HepG2 (cell line): ENCODE results near the gene FAM199X. TPM values are rescaled to one million over a fixed set of nuclear protein-coding genes. Genes with fewer than 3 reads are reported as not detected.

Experiments used
- ATF7-NPFF ChIP-seq: sonication (generic); formaldehyde crosslinking; IDR thresholded peaks from 2 replicates; pipeline ENCODE4 v1.8.1; 2023; ENCODE audit warnings: mild to moderate bottlenecking, low read depth, missing genetic modification reagents, moderate library complexity
- HOXA9 ChIP-seq: sonication (generic); formaldehyde crosslinking; IDR thresholded peaks from 2 replicates; pipeline ENCODE4 v1.8.1; 2022; ENCODE audit warnings: missing genetic modification reagents, mild to moderate bottlenecking, moderate library complexity, borderline replicate concordance
- PCBP2 ChIP-seq: fragments of 200-400 bp; formaldehyde crosslinking; optimal IDR thresholded peaks from 2 replicates; pipeline ENCODE3; 2018; ENCODE audit warnings: low read length, low read depth; ENCODE audit not compliant: poor library complexity, severe bottlenecking
- SP4 ChIP-seq: sonication (generic); formaldehyde crosslinking; IDR thresholded peaks from 2 replicates; pipeline ENCODE4 v1.8.1; 2023; ENCODE audit warnings: mild to moderate bottlenecking, missing genetic modification reagents
- TOE1 ChIP-seq: sonication (generic); formaldehyde crosslinking; IDR thresholded peaks from 2 replicates; pipeline ENCODE4 v1.4.0; 2020; ENCODE audit warnings: mild to moderate bottlenecking, missing genetic modification reagents
- ZFY ChIP-seq: sonication (generic); formaldehyde crosslinking; IDR thresholded peaks from 2 replicates; pipeline ENCODE4 v1.4.0; 2020; ENCODE audit warnings: missing genetic modification reagents
- ZNF207 ChIP-seq: fragments of 450-650 bp; IDR thresholded peaks from 2 replicates; pipeline ENCODE4 v1.6.1; 2016; ENCODE audit warnings: antibody characterized with exemption, borderline replicate concordance
- ZNF253 ChIP-seq: sonication (generic); formaldehyde crosslinking; IDR thresholded peaks from 2 replicates; pipeline ENCODE4 v1.8.0; 2022; ENCODE audit warnings: mild to moderate bottlenecking, missing genetic modification reagents, borderline replicate concordance
- ZNF530 ChIP-seq: sonication (generic); formaldehyde crosslinking; IDR thresholded peaks from 2 replicates; pipeline ENCODE4 v1.5.0; 2020; ENCODE audit warnings: low read depth, mild to moderate bottlenecking, missing genetic modification reagents
- ZNF781 ChIP-seq: sonication (generic); formaldehyde crosslinking; IDR thresholded peaks from 2 replicates; pipeline ENCODE4 v1.5.1; 2020; ENCODE audit warnings: borderline replicate concordance, mild to moderate bottlenecking, missing genetic modification reagents; ENCODE audit errors: not compliant biosample characterization
- polyA plus RNA-seq, 8 experiments: library from polyadenylated mRNA; depleted of rRNA in 3 of 8; stranded (reverse) in 7 of 8; unstranded in 1 of 8; fragments of >200 nt; fragmentation: Illumina TruSeq in 4 of 8; extraction: Trizol in 4 of 8; gene quantifications; 2 replicates each; pipeline versions ENCODE4 v1.2.1 to v1.2.3, GENCODE V29; 2011 to 2016; ENCODE audit warnings: low read depth in 4 of 8, missing spikeins in 1 of 8, mixed read lengths in 1 of 8; ENCODE audit not compliant: insufficient read depth in 1 of 8
- total RNA-seq, 5 experiments: library from RNA; depleted of rRNA; stranded (reverse); fragments of >200 nt; fragmentation: Illumina TruSeq; extraction: Trizol; gene quantifications; 2 replicates each; pipeline ENCODE4 v1.2.3, GENCODE V29; 2016; ENCODE audit warnings: low read depth in 1 of 5
- TF ChIP-seq, protein P1 (sequence below): sonication (generic); formaldehyde crosslinking; IDR thresholded peaks from 2 replicates; pipeline ENCODE4 v1.4.0; 2020; ENCODE audit warnings: mild to moderate bottlenecking, missing genetic modification reagents
- TF ChIP-seq, protein P2 (sequence below): sonication (generic); formaldehyde crosslinking; conservative IDR thresholded peaks from 2 replicates; pipeline ENCODE4 v1.4.0; 2020; ENCODE audit warnings: missing genetic modification reagents
- TF ChIP-seq, protein P3 (sequence below): sonication (generic); formaldehyde crosslinking; IDR thresholded peaks from 2 replicates; pipeline ENCODE4 v1.8.1; 2023; ENCODE audit warnings: mild to moderate bottlenecking, missing genetic modification reagents
- TF ChIP-seq, protein P4 (sequence below): IDR thresholded peaks from 2 replicates; pipeline ENCODE4 v1.6.1; 2016; ENCODE audit warnings: mild to moderate bottlenecking
- TF ChIP-seq, protein P5 (sequence below): sonication (generic); formaldehyde crosslinking; IDR thresholded peaks from 2 replicates; pipeline ENCODE4 v1.5.1; 2020; ENCODE audit warnings: missing genetic modification reagents, mild to moderate bottlenecking, borderline replicate concordance
- TF ChIP-seq, protein P6 (sequence below): IDR thresholded peaks from 2 replicates; pipeline ENCODE4 v1.6.1; 2016; ENCODE audit warnings: missing biosample characterization, missing genetic modification reagents, low read depth
- TF ChIP-seq, protein P7 (sequence below): IDR thresholded peaks from 2 replicates; pipeline ENCODE4 v1.6.1; 2016; ENCODE audit warnings: low read depth
- TF ChIP-seq, protein P8 (sequence below): sonication (generic); formaldehyde crosslinking; IDR thresholded peaks from 2 replicates; pipeline ENCODE4 v1.8.1; 2023; ENCODE audit warnings: mild to moderate bottlenecking, missing genetic modification reagents, borderline replicate concordance

FAM199X gene
- total and polyA plus RNA-seq, 2 of the 13 experiments (the other 11 are each of a cell fraction or from before 2014, with no cell fraction given) = 5.1 to 18.0 TPM

DNA sequence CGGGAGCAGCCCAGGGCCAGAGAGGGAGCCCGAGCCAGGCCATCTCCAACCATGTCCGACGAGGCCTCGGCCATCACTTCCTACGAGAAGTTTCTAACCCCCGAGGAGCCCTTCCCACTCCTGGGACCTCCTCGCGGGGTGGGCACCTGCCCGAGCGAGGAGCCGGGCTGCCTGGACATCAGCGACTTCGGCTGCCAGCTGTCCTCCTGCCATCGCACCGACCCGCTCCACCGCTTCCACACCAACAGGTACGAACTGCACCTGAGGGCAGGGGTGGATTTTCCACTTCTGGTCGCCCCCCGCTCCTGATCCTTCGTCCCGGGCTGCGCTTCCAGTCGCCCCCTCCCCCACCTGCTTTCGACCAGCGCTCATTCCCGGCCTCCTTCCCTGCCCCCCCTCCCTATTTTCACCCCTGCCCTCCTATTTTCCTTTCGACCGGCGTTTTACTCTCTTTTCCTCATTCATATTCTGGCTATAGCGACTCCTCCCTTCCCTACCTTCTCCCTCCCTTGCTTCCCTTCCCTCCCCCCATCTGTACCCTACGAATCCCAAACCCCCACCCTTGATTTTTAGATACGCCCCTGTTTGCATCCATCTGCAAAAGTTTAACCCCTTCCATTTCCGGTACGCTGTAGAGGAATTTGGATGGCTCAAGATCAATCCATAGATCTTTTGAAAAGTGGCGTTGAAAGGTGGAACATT lies 633 bp downstream of the FAM199X start (continued):
- TF ChIP-seq, protein P1, sequence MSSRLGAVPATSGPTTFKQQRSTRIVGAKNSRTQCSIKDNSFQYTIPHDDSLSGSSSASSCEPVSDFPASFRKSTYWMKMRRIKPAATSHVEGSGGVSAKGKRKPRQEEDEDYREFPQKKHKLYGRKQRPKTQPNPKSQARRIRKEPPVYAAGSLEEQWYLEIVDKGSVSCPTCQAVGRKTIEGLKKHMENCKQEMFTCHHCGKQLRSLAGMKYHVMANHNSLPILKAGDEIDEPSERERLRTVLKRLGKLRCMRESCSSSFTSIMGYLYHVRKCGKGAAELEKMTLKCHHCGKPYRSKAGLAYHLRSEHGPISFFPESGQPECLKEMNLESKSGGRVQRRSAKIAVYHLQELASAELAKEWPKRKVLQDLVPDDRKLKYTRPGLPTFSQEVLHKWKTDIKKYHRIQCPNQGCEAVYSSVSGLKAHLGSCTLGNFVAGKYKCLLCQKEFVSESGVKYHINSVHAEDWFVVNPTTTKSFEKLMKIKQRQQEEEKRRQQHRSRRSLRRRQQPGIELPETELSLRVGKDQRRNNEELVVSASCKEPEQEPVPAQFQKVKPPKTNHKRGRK (CRISPR knock-in tag) = no peak
- no peak for TF ChIP-seq HOXA9
- TF ChIP-seq ZNF530 (CRISPR knock-in tag) = no peak
- TF ChIP-seq ATF7-NPFF (CRISPR knock-in tag) = no peak
- TF ChIP-seq ZNF207 = no peak
- TF ChIP-seq PCBP2 = no peak
- no peak for TF ChIP-seq SP4 (CRISPR knock-in tag)
- TF ChIP-seq, protein P2, sequence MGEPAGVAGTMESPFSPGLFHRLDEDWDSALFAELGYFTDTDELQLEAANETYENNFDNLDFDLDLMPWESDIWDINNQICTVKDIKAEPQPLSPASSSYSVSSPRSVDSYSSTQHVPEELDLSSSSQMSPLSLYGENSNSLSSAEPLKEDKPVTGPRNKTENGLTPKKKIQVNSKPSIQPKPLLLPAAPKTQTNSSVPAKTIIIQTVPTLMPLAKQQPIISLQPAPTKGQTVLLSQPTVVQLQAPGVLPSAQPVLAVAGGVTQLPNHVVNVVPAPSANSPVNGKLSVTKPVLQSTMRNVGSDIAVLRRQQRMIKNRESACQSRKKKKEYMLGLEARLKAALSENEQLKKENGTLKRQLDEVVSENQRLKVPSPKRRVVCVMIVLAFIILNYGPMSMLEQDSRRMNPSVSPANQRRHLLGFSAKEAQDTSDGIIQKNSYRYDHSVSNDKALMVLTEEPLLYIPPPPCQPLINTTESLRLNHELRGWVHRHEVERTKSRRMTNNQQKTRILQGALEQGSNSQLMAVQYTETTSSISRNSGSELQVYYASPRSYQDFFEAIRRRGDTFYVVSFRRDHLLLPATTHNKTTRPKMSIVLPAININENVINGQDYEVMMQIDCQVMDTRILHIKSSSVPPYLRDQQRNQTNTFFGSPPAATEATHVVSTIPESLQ = no peak
- no peak for TF ChIP-seq TOE1 (CRISPR knock-in tag)
- TF ChIP-seq, protein P3, sequence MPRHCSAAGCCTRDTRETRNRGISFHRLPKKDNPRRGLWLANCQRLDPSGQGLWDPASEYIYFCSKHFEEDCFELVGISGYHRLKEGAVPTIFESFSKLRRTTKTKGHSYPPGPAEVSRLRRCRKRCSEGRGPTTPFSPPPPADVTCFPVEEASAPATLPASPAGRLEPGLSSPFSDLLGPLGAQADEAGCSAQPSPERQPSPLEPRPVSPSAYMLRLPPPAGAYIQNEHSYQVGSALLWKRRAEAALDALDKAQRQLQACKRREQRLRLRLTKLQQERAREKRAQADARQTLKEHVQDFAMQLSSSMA = no peak
- peak; percentile 21; the same call in 1 of the 2 replicates for TF ChIP-seq ZFY
- TF ChIP-seq ZNF781 (CRISPR knock-in tag) = no peak
- TF ChIP-seq, protein P4, sequence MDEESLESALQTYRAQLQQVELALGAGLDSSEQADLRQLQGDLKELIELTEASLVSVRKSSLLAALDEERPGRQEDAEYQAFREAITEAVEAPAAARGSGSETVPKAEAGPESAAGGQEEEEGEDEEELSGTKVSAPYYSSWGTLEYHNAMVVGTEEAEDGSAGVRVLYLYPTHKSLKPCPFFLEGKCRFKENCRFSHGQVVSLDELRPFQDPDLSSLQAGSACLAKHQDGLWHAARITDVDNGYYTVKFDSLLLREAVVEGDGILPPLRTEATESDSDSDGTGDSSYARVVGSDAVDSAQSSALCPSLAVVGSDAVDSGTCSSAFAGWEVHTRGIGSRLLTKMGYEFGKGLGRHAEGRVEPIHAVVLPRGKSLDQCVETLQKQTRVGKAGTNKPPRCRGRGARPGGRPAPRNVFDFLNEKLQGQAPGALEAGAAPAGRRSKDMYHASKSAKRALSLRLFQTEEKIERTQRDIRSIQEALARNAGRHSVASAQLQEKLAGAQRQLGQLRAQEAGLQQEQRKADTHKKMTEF (CRISPR knock-in tag) = no peak
- TF ChIP-seq, protein P5, sequence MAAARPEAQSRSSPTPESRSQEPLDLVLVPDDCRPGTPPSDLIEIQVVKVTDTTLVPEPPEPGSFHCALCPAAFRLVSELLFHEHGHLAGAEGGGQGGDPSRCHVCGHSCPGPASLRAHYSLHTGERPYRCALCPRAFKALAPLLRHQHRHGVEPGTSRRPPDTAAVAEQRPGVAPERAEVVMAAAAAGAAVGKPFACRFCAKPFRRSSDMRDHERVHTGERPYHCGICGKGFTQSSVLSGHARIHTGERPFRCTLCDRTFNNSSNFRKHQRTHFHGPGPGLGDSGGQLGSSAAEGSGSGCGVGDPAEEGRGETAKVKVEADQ (CRISPR knock-in tag) = 0 out of 2 replicates have a peak, but pooled peaks have one; percentile 28
- TF ChIP-seq, protein P6, sequence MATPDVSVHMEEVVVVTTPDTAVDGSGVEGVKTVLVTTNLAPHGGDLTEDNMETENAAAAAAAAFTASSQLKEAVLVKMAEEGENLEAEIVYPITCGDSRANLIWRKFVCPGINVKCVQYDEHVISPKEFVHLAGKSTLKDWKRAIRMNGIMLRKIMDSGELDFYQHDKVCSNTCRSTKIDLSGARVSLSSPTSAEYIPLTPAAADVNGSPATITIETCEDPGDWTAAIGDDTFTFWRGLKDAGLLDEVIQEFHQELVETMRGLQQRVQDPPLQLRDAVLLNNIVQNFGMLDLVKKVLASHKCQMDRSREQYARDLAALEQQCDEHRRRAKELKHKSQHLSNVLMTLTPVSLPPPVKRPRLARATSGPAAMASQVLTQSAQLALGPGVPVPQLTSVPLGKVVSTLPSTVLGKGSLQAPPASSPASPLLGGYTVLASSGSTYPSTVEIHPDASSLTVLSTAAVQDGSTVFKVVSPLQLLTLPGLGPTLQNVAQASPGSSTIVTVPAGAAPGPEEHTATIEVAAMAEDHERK (CRISPR knock-in tag) = no peak
- TF ChIP-seq, protein P7, sequence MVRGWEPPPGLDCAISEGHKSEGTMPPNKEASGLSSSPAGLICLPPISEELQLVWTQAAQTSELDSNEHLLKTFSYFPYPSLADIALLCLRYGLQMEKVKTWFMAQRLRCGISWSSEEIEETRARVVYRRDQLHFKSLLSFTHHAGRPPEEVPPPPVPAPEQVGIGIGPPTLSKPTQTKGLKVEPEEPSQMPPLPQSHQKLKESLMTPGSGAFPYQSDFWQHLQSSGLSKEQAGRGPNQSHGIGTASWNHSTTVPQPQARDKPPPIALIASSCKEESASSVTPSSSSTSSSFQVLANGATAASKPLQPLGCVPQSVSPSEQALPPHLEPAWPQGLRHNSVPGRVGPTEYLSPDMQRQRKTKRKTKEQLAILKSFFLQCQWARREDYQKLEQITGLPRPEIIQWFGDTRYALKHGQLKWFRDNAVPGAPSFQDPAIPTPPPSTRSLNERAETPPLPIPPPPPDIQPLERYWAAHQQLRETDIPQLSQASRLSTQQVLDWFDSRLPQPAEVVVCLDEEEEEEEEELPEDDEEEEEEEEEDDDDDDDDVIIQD (CRISPR knock-in tag) = no peak
- TF ChIP-seq ZNF253 (CRISPR knock-in tag) = no peak
- TF ChIP-seq, protein P8, sequence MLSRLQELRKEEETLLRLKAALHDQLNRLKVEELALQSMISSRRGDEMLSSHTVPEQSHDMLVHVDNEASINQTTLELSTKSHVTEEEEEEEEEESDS (CRISPR knock-in tag) = no peak
